ENCODE data around the gene COL11A1.

DNA sequence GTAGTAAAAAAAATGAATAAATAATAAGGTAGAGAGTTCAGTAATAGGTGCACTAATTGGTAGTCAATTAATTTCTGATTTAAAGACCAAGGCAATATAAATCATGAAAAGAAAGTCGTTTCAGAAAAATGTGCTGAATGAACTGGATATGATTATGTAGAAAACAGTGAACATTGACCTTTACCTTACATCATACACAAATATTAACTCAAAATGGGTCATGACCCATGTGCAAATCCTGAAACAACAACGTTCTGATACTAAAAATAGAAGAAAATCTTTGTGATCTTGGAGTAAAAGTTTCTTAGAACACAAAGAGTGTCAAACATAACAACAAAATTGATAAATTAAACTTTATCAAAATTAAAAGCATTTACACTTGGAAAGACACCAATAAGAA lies 39.1 kb downstream of the COL11A1 start:
- no peak for TF ChIP-seq POLR2A (IDR thresholded peaks at IDR 0.05; ENCODE audit: low read depth, low read length)
- TF ChIP-seq POLR2AphosphoS5 (IDR thresholded peaks at IDR 0.05; ENCODE audit: low read depth, low read length), result no peak
- no peak for TF ChIP-seq PAX5 (IDR thresholded peaks at IDR 0.05; ENCODE audit: insufficient read depth, low read length, severe bottlenecking)
